ENCODE data around the gene IGF1R.

IGF1R gene

GRCh38 chr15:98887976-98888375 is 239.6 kb downstream of the IGF1R start:
- Histone ChIP-seq H3K9me3 (ENCODE audit: insufficient read depth, low read length, severe bottlenecking) (no peaks in the 10 kb centered on the region), H3K79me2 (ENCODE audit: insufficient read depth, low read length) (peaks cover 48% of the 10 kb centered on the region), H3K27me3 (ENCODE audit: insufficient read depth, low read length, poor library complexity) (no peaks in the 10 kb centered on the region), H3K36me3 (ENCODE audit: insufficient read depth, low read length) (peaks cover 11% of the 10 kb centered on the region; the same call in 1 of the 2 replicates), H3K4me2 (ENCODE audit: insufficient read depth, low read length) (no peak overlapping the region), H3K4me3 (ENCODE audit: low read depth in 1 of 2, low read length in 2 of 2) (no peak overlapping the region), H3K27ac (ENCODE audit: low read length) (no peak overlapping the region), H3K9ac (ENCODE audit: low read depth, low read length) (no peak overlapping the region), H2AFZ (ENCODE audit: low read depth, low read length) (no peak overlapping the region), H3K4me1 (ENCODE audit: insufficient read depth, low read length) (no peaks in the 10 kb centered on the region), H4K20me1 (ENCODE audit: insufficient read depth, low read length) (0 out of 2 replicates have a peak, but pooled peaks cover 4% of the 10 kb centered on the region)
- TF ChIP-seq EZH2 (IDR thresholded peaks at IDR 0.05; ENCODE audit: borderline replicate concordance, low read depth, low read length, severe bottlenecking) (no peak), CTCF (IDR thresholded peaks at IDR 0.05; ENCODE audit: borderline replicate concordance, extremely low read depth, low read length, poor library complexity, severe bottlenecking) (no peak)
- DNase-seq = no peak
- no peak for ATAC-seq (ENCODE audit: insufficient read depth, low read depth)

GRCh38 chr15:98888820-98889479 is 240.6 kb downstream of the IGF1R start:
- no peak overlapping the region for H3K9ac ChIP-seq (ENCODE audit: low read depth, low read length)
- TF ChIP-seq EZH2 (IDR thresholded peaks at IDR 0.05; ENCODE audit: borderline replicate concordance, low read depth, low read length, severe bottlenecking) (no peak), CTCF (IDR thresholded peaks at IDR 0.05; ENCODE audit: borderline replicate concordance, extremely low read depth, low read length, poor library complexity, severe bottlenecking) (no peak)
- H3K4me1 ChIP-seq (ENCODE audit: insufficient read depth, low read length) = no peaks in the 10 kb centered on the region
- no peak overlapping the region; the same call in 1 of the 2 replicates for H3K27ac ChIP-seq (ENCODE audit: low read length)
- no peak overlapping the region for H3K4me2 ChIP-seq (ENCODE audit: insufficient read depth, low read length)
- H3K9me3 ChIP-seq (ENCODE audit: insufficient read depth, low read length, severe bottlenecking) = no peaks in the 10 kb centered on the region
- ATAC-seq (ENCODE audit: insufficient read depth, low read depth) = no peak
- no peaks in the 10 kb centered on the region for H3K27me3 ChIP-seq (ENCODE audit: insufficient read depth, low read length, poor library complexity)
- DNase-seq = no peak
- no peak overlapping the region for H2AFZ ChIP-seq (ENCODE audit: low read depth, low read length)
- peaks cover 17% of the 10 kb centered on the region for H3K36me3 ChIP-seq (ENCODE audit: insufficient read depth, low read length)
- no peak overlapping the region for H3K4me3 ChIP-seq (ENCODE audit: low read depth in 1 of 2, low read length in 2 of 2)
- H4K20me1 ChIP-seq (ENCODE audit: insufficient read depth, low read length) = 0 out of 2 replicates have a peak, but pooled peaks cover 4% of the 10 kb centered on the region
- H3K79me2 ChIP-seq (ENCODE audit: insufficient read depth, low read length) = peaks cover 38% of the 10 kb centered on the region

- ATAC-seq (ENCODE audit: insufficient read depth, low read depth) = no peak
- Histone ChIP-seq H3K79me2 (ENCODE audit: insufficient read depth, low read length) (peaks cover 29% of the 10 kb centered on the region), H3K4me1 (ENCODE audit: insufficient read depth, low read length) (no peaks in the 10 kb centered on the region), H3K27ac (ENCODE audit: low read length) (no peak overlapping the region), H3K9me3 (ENCODE audit: insufficient read depth, low read length, severe bottlenecking) (no peaks in the 10 kb centered on the region), H3K4me3 (ENCODE audit: low read depth in 1 of 2, low read length in 2 of 2) (no peak overlapping the region), H4K20me1 (ENCODE audit: insufficient read depth, low read length) (0 out of 2 replicates have a peak, but pooled peaks cover 4% of the 10 kb centered on the region), H2AFZ (ENCODE audit: low read depth, low read length) (no peak overlapping the region), H3K4me2 (ENCODE audit: insufficient read depth, low read length) (no peak overlapping the region), H3K36me3 (ENCODE audit: insufficient read depth, low read length) (peaks cover 17% of the 10 kb centered on the region), H3K9ac (ENCODE audit: low read depth, low read length) (no peak overlapping the region), H3K27me3 (ENCODE audit: insufficient read depth, low read length, poor library complexity) (no peaks in the 10 kb centered on the region)
- no peak for DNase-seq
- TF ChIP-seq EZH2 (IDR thresholded peaks at IDR 0.05; ENCODE audit: borderline replicate concordance, low read depth, low read length, severe bottlenecking) = no peak
Measured at GRCh38 chr15:98889930-98890695, 241.8 kb downstream of the IGF1R start.

- 0 out of 2 replicates have a peak, but pooled peaks cover 4% of the 10 kb centered on the region for H4K20me1 ChIP-seq (ENCODE audit: insufficient read depth, low read length)
- H2AFZ ChIP-seq (ENCODE audit: low read depth, low read length) = no peak overlapping the region
- H3K79me2 ChIP-seq (ENCODE audit: insufficient read depth, low read length) = peaks cover 25% of the 10 kb centered on the region
- H3K4me1 ChIP-seq (ENCODE audit: insufficient read depth, low read length) = no peaks in the 10 kb centered on the region
- DNase-seq = no peak
- H3K27me3 ChIP-seq (ENCODE audit: insufficient read depth, low read length, poor library complexity) = no peaks in the 10 kb centered on the region
- H3K9me3 ChIP-seq (ENCODE audit: insufficient read depth, low read length, severe bottlenecking) = no peaks in the 10 kb centered on the region
- peaks cover 24% of the 10 kb centered on the region for H3K36me3 ChIP-seq (ENCODE audit: insufficient read depth, low read length)
- no peak overlapping the region for H3K9ac ChIP-seq (ENCODE audit: low read depth, low read length)
- no peak for ATAC-seq (ENCODE audit: insufficient read depth, low read depth)
- no peak for TF ChIP-seq CTCF (IDR thresholded peaks at IDR 0.05; ENCODE audit: borderline replicate concordance, extremely low read depth, low read length, poor library complexity, severe bottlenecking)
- no peak for TF ChIP-seq EZH2 (IDR thresholded peaks at IDR 0.05; ENCODE audit: borderline replicate concordance, low read depth, low read length, severe bottlenecking)
- H3K4me2 ChIP-seq (ENCODE audit: insufficient read depth, low read length) = no peak overlapping the region
- no peak overlapping the region for H3K27ac ChIP-seq (ENCODE audit: low read length)
- H3K4me3 ChIP-seq (ENCODE audit: low read depth in 1 of 2, low read length in 2 of 2) = no peak overlapping the region
Measured at GRCh38 chr15:98891301-98891700, 243.0 kb downstream of the IGF1R start.

All from DND-41 (cell line).